Nephron progenitor cell (in vitro differentiated cells): ENCODE measurements around the gene RAB3A.

Source experiments
- DNase-seq: peaks from one replicate; pipeline ENCODE4 v3.0.0; 2021
- H3K27ac Mint-ChIP-seq: 2 replicates; pipeline ENCODE4 v1.8.0; 2021; ENCODE audit warnings: mild to moderate bottlenecking, moderate library complexity, mixed read lengths
- H3K27me3 Mint-ChIP-seq: 2 replicates; pipeline ENCODE4 v1.8.0; 2021; ENCODE audit warnings: mild to moderate bottlenecking, low read depth, mixed read lengths; ENCODE audit not compliant: poor library complexity
- H3K36me3 Mint-ChIP-seq: 2 replicates; pipeline ENCODE4 v1.8.0; 2021; ENCODE audit warnings: low read depth, mixed read lengths
- H3K4me1 Mint-ChIP-seq: 2 replicates; pipeline ENCODE4 v1.8.0; 2021; ENCODE audit warnings: mixed read lengths
- H3K4me3 Mint-ChIP-seq: 2 replicates; pipeline ENCODE4 v1.8.0; 2021; ENCODE audit warnings: mild to moderate bottlenecking, moderate library complexity, mixed read lengths
- H3K9me3 Mint-ChIP-seq: 2 replicates; pipeline ENCODE4 v1.8.0; 2021; ENCODE audit warnings: mild to moderate bottlenecking, moderate library complexity, mixed read lengths
- CTCF ChIP-seq: fragments of 200-600 bp; sonication (generic); IDR thresholded peaks from 2 replicates; pipeline ENCODE4 v1.5.0; 2021; ENCODE audit warnings: antibody characterized with exemption

Gene RAB3A

GRCh38 chr19:18156841-18157464 is 46.9 kb downstream of the RAB3A start:
- no peak for DNase-seq
- Mint-ChIP-seq H3K9me3 (no peaks in the 10 kb centered on the region), H3K27me3 (no peaks in the 10 kb centered on the region), H3K36me3 (peaks cover 10% of the 10 kb centered on the region), H3K4me3 (no peak overlapping the region), H3K4me1 (peaks cover 43% of the 10 kb centered on the region), H3K27ac (peak overlapping the region; percentile 89)
- no peak for TF ChIP-seq CTCF

- H3K27me3 Mint-ChIP-seq, result no peaks in the 10 kb centered on the region
- H3K4me3 Mint-ChIP-seq, result no peak overlapping the region
- no peak for DNase-seq
- H3K27ac Mint-ChIP-seq, result peak overlapping the region; percentile 89
- no peaks in the 10 kb centered on the region for H3K9me3 Mint-ChIP-seq
- H3K4me1 Mint-ChIP-seq, result peaks cover 44% of the 10 kb centered on the region
- TF ChIP-seq CTCF, result no peak
- H3K36me3 Mint-ChIP-seq, result peaks cover 10% of the 10 kb centered on the region
Observed at GRCh38 chr19:18156268-18156667, 47.6 kb downstream of the RAB3A start.

GRCh38 chr19:18155095-18156087 is 48.5 kb downstream of the RAB3A start:
- no peak overlapping the region for H3K4me3 Mint-ChIP-seq
- H3K27ac Mint-ChIP-seq, result no peak overlapping the region
- peaks cover 8% of the 10 kb centered on the region for H3K36me3 Mint-ChIP-seq
- no peaks in the 10 kb centered on the region for H3K27me3 Mint-ChIP-seq
- no peak for DNase-seq
- no peaks in the 10 kb centered on the region for H3K9me3 Mint-ChIP-seq
- TF ChIP-seq CTCF, result no peak
- H3K4me1 Mint-ChIP-seq, result peaks cover 42% of the 10 kb centered on the region

- peak overlapping the region; percentile 83 for H3K27ac Mint-ChIP-seq
- no peaks in the 10 kb centered on the region for H3K9me3 Mint-ChIP-seq
- no peak for TF ChIP-seq CTCF
- peaks cover 5% of the 10 kb centered on the region for H3K36me3 Mint-ChIP-seq
- H3K27me3 Mint-ChIP-seq, result no peaks in the 10 kb centered on the region
- peak; percentile 49 for DNase-seq
- peak overlapping the region; percentile 92 for H3K4me3 Mint-ChIP-seq
- peaks cover 40% of the 10 kb centered on the region for H3K4me1 Mint-ChIP-seq
Observed at GRCh38 chr19:18153556-18154134, 50.2 kb downstream of the RAB3A start.

- no peaks in the 10 kb centered on the region for H3K9me3 Mint-ChIP-seq
- DNase-seq, result peak; percentile 100
- TF ChIP-seq CTCF, result no peak
- H3K4me3 Mint-ChIP-seq, result peak within 1 kb of the TSS; percentile 92
- H3K27me3 Mint-ChIP-seq, result no peaks in the 10 kb centered on the region
- peaks cover 37% of the 10 kb centered on the region for H3K4me1 Mint-ChIP-seq
- H3K27ac Mint-ChIP-seq, result peak within 1 kb of the TSS; percentile 99
- H3K36me3 Mint-ChIP-seq, result peaks cover 10% of the 10 kb centered on the region
Observed at GRCh38 chr19:18152817-18153555, 50.9 kb downstream of the RAB3A start, which contains the start of gene PIK3R2. TSS of gene PIK3R2 (plus strand) at chr19:18153163. CDS start at chr19:18155880, 2,717 bp downstream.
